Vagina (tissue), 2 donors: ENCODE results near the gene NRDE2. TPM values are rescaled to one million over a fixed set of nuclear protein-coding genes. Genes with fewer than 3 reads are reported as not detected.
A peak's percentile ranks its signal among the peaks of the same experiment; 100 is the strongest.

Source experiments
- DNase-seq, 2 donors: peaks; one replicate each; pipeline ENCODE4 v3.0.0-alpha.2; 2017; ENCODE audit errors: extremely low spot score in 2 of 2
- H3K27ac ChIP-seq: fragments of 200-600 bp; sonication (generic); one replicate; pipeline ENCODE4 v1.5.1; 2019
- H3K27me3 ChIP-seq: fragments of 200-600 bp; sonication (generic); one replicate; pipeline ENCODE4 v1.5.1; 2019
- H3K36me3 ChIP-seq, 2 donors: fragments of 200-600 bp; sonication (generic); one replicate each; pipeline ENCODE4 v1.5.1; 2017 to 2019
- H3K4me1 ChIP-seq: fragments of 200-600 bp; sonication (generic); one replicate; pipeline ENCODE4 v1.5.1; 2019
- H3K4me3 ChIP-seq, 2 donors: fragments of 200-600 bp; sonication (generic); 1 replicate in 1 of 2; 2 replicates in 1 of 2; pipeline ENCODE4 v1.5.1; 2016 to 2019
- H3K9me3 ChIP-seq: fragments of 200-600 bp; sonication (generic); one replicate; pipeline ENCODE4 v1.5.1; 2019
- CTCF ChIP-seq, 3 experiments: fragments of 450-650 bp in 2 of 3; fragments of 200-600 bp in 1 of 3; sonication (generic) in 1 of 3; IDR thresholded peaks; one replicate each; pipeline ENCODE4 v1.5.1; 2017 to 2019; ENCODE audit warnings: antibody characterized with exemption in 3 of 3, mild to moderate bottlenecking in 2 of 3, moderate library complexity in 2 of 3
- POLR2A ChIP-seq, 2 donors: fragments of 450-650 bp; IDR thresholded peaks; one replicate each; pipeline ENCODE4 v1.6.1; 2017; ENCODE audit warnings: antibody characterized with exemption in 2 of 2, mild to moderate bottlenecking in 2 of 2, moderate library complexity in 2 of 2
- POLR2AphosphoS5 ChIP-seq, 2 donors: sonication (generic); formaldehyde crosslinking; IDR thresholded peaks; one replicate each; pipeline ENCODE4 v1.9.0; 2017; ENCODE audit warnings: antibody characterized with exemption in 2 of 2, mild to moderate bottlenecking in 2 of 2, low read depth in 1 of 2; ENCODE audit not compliant: insufficient read depth in 1 of 2
- intact Hi-C: fragments of 100-400 bp; cut with DNase I; formaldehyde crosslinking; loops from one replicate; pipeline ENCODE4 v1.15.1; 2023
- total RNA-seq: library from RNA; depleted of rRNA; stranded (reverse); fragments of >200 nt; gene quantifications from one replicate; pipeline ENCODE4 v1.2.3, GENCODE V29; 2016

Gene NRDE2
- total RNA-seq, 1 donor from 2014 or later = 7.9 TPM

GRCh38 chr14:90272523-90272922 lies 59.2 kb downstream of the NRDE2 start:
- TF ChIP-seq POLR2AphosphoS5 (IDR thresholded peaks at IDR 0.05; ENCODE audit: insufficient read depth in 1 of 2, low read depth in 1 of 2) = peak in 1 of 2 donors; percentile 30
- no peak for TF ChIP-seq POLR2A (IDR thresholded peaks at IDR 0.05)
- H3K27ac ChIP-seq = no peak overlapping the region
- intact Hi-C loops = no loop called here
- peaks cover 0 to 59% of the 10 kb centered on the region in 2 donors for H3K36me3 ChIP-seq
- H3K4me1 ChIP-seq = no peaks in the 10 kb centered on the region
- no peak for DNase-seq
- no peaks in the 10 kb centered on the region for H3K9me3 ChIP-seq
- H3K27me3 ChIP-seq = no peaks in the 10 kb centered on the region
- no peak overlapping the region for H3K4me3 ChIP-seq

GRCh38 chr14:90268420-90268819 lies 63.3 kb downstream of the NRDE2 start:
- H3K4me1 ChIP-seq = no peaks in the 10 kb centered on the region
- TF ChIP-seq POLR2A (IDR thresholded peaks at IDR 0.05) (no peak), CTCF (IDR thresholded peaks at IDR 0.05) (no peak), POLR2AphosphoS5 (IDR thresholded peaks at IDR 0.05; ENCODE audit: insufficient read depth in 1 of 2, low read depth in 1 of 2) (no peak)
- intact Hi-C loops = no loop called here
- no peaks in the 10 kb centered on the region for H3K9me3 ChIP-seq
- peaks cover 4 to 93% of the 10 kb centered on the region in 2 donors for H3K36me3 ChIP-seq
- H3K4me3 ChIP-seq = no peak overlapping the region
- no peak overlapping the region for H3K27ac ChIP-seq
- no peak for DNase-seq
- H3K27me3 ChIP-seq = no peaks in the 10 kb centered on the region

- Histone ChIP-seq H3K9me3 (no peaks in the 10 kb centered on the region), H3K36me3 (peaks cover 4 to 84% of the 10 kb centered on the region in 2 donors), H3K4me1 (no peaks in the 10 kb centered on the region), H3K27me3 (no peaks in the 10 kb centered on the region), H3K4me3 (no peak overlapping the region), H3K27ac (no peak overlapping the region)
- intact Hi-C loops = no loop called here
- DNase-seq = no peak
- TF ChIP-seq POLR2A (IDR thresholded peaks at IDR 0.05) (no peak), CTCF (IDR thresholded peaks at IDR 0.05) (no peak), POLR2AphosphoS5 (IDR thresholded peaks at IDR 0.05; ENCODE audit: insufficient read depth in 1 of 2, low read depth in 1 of 2) (no peak)
Measured at GRCh38 chr14:90266441-90267154, 65.1 kb downstream of the NRDE2 start.

- intact Hi-C loops = no loop called here
- H3K27ac ChIP-seq = no peak overlapping the region
- H3K9me3 ChIP-seq = no peaks in the 10 kb centered on the region
- no peaks in the 10 kb centered on the region for H3K27me3 ChIP-seq
- TF ChIP-seq CTCF (IDR thresholded peaks at IDR 0.05) (no peak), POLR2A (IDR thresholded peaks at IDR 0.05) (no peak), POLR2AphosphoS5 (IDR thresholded peaks at IDR 0.05; ENCODE audit: insufficient read depth in 1 of 2, low read depth in 1 of 2) (no peak)
- peaks cover 2% of the 10 kb centered on the region for H3K4me1 ChIP-seq
- no peak for DNase-seq
- H3K36me3 ChIP-seq = peaks cover 4 to 83% of the 10 kb centered on the region in 2 donors
- H3K4me3 ChIP-seq = no peak overlapping the region
Measured at GRCh38 chr14:90263748-90264449, 67.8 kb downstream of the NRDE2 start.

- H3K9me3 ChIP-seq = no peaks in the 10 kb centered on the region
- H3K27ac ChIP-seq = peak within 1 kb of the TSS; percentile 86
- no peaks in the 10 kb centered on the region for H3K27me3 ChIP-seq
- peaks cover 0 to 21% of the 10 kb centered on the region in 2 donors for H3K36me3 ChIP-seq
- no peak for DNase-seq
- H3K4me1 ChIP-seq = peaks cover 23% of the 10 kb centered on the region
- intact Hi-C loops = no loop called here
- H3K4me3 ChIP-seq = peak within 1 kb of the TSS; percentile 91 to 98
- TF ChIP-seq POLR2A (IDR thresholded peaks at IDR 0.05) (no peak), POLR2AphosphoS5 (IDR thresholded peaks at IDR 0.05; ENCODE audit: insufficient read depth in 1 of 2, low read depth in 1 of 2) (peak; percentile 85 to 98), CTCF (IDR thresholded peaks at IDR 0.05) (no peak)
Measured at GRCh38 chr14:90256354-90257131, 75.2 kb downstream of the NRDE2 start, which contains the start of gene PSMC1. PSMC1 (plus strand) TSS chr14:90256553; CDS start chr14:90256598, 45 bp downstream.
